Measurements from ENCODE around the gene PNPLA6.

The PNPLA6 gene

GRCh38 chr19:7595466-7596133, 60.1 kb downstream of the PNPLA6 start, which contains the start of gene CAMSAP3:
Gene CAMSAP3 (plus strand): TSS chr19:7595863. CDS start chr19:7596003, 140 bp downstream.
- in situ Hi-C loops (cut with MboI; ENCODE audit: low sequenced_read_pairs): no loop called here

DNA sequence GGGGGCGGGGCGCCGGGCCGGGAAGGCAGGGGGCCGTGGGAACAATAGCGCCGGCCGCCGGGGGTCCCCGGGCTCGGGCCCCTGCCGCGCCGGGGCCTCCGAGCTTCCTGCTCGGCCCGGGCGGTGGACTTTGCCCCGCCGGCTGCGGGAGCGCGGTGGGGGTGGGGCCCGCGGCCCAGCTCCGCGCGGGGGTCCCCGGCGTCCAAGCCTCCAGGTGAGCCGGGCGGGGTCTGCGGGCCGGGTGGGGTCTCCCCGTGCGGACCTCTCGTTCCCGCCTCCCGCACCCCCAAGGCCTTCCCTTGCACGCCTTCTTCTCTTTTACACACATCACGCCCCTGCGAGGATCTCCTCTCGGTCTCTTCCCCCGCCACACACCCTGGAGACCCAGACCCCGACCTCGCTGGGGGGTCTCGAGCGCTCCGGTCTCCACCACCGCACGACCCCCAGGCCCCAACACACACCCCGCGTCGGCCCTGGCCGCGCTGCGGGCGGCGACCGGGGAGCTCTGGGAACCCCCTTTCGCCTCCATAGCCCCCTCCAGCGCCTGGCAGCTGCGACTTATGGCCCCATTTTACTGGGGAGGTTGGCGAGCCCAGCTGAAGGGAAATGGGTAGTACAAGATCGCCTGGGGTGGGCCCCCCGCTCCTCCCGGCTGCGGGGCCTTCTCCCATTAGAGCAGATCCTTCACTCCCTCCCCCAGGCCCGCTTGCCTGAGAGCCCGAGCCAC, 60.9 kb downstream of the PNPLA6 start:
- in situ Hi-C loops (cut with MboI; ENCODE audit: low sequenced_read_pairs): no loop called here

DNA sequence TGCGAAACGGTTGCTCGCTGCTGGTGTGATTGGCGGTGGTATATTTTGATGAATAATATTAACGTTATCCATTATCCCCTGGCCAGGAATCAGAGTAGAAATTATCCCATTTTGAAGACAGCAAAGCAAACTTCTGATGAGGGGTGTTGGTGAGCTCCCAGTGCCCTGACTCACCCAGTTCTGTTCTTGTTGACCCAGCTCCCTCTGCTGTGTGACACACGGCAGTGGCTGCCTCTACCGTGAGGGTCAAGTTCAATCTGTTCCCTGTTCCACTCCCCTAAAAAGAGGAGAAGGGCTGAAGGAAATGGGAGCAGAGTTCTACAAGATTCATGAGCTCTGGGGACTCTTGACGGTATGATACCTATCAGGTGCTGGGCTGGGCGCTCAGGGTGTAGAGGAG, 62.2 kb downstream of the PNPLA6 start:
- in situ Hi-C loops (cut with MboI; ENCODE audit: low sequenced_read_pairs): no loop called here

DNA sequence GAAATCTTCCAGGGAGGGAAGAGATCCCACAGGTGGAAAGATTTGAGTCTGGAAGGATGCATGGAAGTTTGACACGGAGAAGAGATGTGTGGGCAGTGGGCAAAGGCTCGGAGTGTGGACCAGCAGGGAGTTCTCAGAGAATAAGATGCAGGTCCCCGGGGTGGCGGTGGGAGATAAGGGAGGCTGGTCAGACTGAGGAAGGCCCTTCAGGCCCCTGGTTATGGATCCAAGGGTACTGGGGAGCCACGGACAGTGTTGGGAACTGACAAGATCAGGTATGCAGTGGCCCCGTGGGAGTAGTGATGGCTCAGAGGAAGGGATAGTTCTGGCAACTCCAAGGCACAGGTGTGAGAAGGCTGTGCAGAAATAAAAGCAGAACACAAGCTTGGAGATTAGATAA, 62.7 kb downstream of the PNPLA6 start:
- in situ Hi-C loops (cut with MboI; ENCODE audit: low sequenced_read_pairs): no loop called here

DNA sequence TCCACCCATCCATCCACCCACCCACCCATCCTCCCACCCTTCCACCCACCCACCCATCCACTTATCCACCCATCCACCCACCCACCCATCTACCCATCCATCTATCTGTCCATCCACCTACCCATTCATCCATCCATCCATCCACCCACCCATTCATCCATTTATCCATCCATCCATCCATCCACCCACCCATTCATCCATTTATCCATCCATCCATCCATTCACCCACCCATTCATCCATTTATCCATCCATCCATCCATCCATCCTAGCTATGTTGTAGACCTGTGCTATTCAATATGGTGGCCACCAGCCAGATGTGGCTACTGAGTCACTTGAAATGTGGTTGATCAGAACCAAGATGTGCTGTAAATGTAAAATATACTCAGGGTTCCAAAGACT, 65.2 kb downstream of the PNPLA6 start:
- in situ Hi-C loops (cut with MboI; ENCODE audit: low sequenced_read_pairs): no loop called here

DNA sequence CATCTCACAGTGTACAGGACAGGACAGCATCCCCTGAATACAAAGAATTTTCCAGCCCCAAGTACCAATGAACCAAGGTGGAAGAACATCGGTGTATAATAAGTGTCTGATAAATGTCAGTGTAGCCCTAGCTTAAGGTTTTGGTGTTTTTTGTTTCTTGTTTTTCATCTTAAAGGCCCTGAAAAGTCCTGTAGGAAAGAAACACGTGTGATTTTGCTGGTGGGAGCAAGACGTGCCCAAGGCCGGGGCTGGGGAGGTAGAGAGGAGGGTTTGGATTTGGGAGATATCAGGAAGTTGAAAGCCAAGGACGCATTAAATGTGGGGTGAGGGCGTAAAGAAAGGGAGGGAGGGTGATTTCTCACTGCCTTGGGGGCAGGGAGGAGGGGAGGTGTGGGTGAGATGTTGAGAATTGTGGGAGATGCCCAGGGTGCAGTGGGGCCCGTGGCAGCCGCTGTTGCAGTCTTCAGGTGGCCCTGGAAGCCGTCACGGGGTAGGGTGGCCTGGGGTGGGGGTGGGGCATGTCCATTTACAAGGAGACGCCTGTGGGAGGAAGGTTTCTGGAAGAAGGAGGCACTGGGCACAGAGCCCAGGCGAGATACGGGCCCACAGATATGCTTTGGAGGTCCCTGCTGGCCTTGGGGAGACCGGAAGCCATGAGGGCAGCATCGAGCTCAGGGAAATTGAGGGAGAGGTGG, 66.9 kb downstream of the PNPLA6 start:
- in situ Hi-C loops (cut with MboI; ENCODE audit: low sequenced_read_pairs): no loop called here

DNA sequence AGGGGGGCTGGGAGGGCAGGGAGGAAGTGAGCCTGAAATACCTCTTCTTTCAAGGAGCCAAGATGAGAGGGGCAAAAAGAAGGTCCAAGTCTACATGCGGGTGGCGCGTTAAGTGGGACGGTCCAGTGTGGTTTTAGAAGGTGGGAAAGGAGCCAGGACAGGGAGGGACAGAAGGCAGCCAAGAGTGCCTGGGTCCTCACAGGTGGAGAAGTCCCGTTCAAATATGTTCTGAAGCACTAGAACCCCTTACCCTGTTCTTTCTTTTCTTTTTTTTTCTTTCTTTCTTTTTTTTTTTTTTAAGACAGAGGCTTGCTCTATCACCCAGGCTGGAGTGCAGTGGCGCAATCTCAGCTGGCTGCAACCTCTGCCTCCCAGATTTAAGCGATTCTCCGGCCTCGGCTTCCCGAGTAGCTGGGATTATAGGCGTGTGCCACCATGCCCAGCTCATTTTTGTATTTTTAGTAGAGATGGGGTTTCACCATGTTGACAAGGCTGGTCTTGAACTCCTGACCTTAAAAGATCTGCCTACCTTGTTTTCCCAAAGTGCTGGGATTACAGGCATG, 67.5 kb downstream of the PNPLA6 start:
- in situ Hi-C loops (cut with MboI; ENCODE audit: low sequenced_read_pairs): no loop called here

DNA sequence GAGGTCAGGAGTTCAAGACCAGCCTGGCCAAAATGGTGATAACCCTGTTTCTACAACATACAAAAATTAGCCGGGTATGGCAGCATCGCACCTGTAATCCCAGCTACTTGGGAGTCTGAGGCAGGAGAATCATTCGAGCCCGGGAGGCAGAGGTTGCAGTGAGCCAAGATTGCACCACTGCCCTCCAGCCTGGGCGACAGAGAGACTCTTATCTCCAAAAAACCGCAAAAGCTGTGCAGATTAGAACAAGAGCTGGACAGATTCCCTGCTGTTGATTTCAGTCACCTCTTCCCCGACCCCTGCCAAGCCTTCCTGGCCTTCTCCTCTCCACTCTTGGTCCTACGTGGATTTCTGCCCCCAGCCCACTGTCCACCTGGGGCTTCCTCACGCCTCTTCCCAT, 68.4 kb downstream of the PNPLA6 start:
- in situ Hi-C loops (cut with MboI; ENCODE audit: low sequenced_read_pairs): no loop called here

DNA sequence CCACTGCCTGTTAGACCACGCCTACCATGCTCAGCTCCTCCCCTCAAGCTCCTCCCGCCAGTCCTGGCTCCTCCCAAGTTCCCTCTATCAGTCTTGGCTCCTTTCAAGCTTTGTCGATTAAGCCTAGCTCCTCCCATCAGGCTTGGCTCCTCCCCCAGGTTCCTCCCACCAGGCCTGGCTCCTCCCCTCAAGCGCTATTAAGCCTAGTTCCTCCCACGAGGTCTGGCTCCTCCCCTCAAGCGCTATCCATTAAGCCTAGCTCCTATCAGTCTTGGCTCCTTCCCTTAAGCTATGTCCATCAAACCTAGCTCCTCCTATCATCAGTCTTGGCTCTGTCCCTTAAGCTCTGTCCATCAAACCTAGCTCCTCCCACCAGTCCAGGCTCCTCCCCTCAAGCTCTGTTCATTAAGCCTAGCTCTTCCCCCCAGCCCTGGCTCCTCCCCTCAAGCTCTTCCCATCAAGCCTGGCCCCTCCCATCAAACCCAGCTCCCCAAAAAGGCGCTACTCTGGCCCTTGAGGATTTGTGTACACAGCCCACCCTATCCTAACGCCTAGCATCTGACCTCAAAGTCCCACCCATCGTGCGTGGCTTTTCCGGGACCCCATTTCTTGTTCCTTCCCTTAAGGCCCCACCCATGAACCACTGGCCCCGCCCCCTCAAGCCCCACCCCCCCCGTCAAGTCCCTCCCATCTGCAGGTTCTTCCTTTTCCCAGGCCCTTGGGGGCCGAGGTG, 70.1 kb downstream of the PNPLA6 start:
- in situ Hi-C loops (cut with MboI; ENCODE audit: low sequenced_read_pairs): no loop called here

DNA sequence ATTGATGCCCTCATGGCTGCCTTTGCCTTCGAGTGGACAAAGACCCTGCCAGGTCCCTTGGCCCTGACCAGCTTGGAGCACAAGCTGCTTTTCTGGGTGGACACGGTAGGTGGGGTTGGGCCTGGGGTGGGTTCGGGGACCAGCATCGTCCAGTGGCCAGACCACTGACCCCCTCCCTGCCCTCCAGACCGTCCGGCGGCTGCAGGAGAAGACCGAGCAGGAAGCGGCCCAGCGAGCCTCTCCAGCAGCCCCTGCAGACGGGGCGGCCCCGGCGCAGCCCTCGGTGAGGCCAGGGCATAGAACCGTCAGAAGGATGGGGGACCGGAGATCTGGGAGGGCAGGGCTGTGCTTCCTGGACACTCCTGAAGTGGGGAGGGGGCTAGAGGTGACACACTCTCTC, 70.8 kb downstream of the PNPLA6 start:
- in situ Hi-C loops (cut with MboI; ENCODE audit: low sequenced_read_pairs): no loop called here

DNA sequence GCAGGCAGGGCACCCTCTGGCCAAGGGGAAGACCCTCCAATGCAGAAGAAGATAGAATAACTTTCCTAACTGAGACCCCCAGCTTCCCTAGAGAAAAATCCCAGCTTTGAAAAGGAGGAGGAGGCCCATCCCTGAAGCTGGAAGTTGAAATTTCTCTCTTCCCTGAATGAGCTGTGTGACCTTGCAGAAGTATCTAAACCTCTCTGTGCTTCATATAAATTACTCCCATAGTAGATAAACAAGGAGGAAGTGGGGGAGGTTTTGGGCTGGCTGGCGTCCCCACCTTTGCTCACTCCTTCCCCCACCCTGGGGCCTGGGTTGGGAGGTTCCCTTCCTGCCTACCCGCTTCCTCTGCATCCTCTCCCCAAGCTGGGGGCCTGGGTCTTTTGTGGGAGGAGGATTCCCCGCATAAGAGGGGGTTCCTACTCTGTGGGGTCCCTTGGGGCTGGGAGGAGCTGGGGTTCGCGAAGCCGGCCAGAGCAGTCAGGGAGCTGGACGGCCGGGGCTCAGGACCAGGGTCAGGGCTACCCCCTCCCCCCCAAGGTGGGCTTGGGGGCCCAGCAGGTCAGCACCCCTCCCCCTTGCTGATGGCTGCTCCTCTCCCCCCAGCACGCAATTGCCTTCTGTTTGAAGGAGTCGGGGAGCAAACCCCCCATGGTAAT, 71.8 kb downstream of the PNPLA6 start:
- in situ Hi-C loops (cut with MboI; ENCODE audit: low sequenced_read_pairs): no loop called here

DNA sequence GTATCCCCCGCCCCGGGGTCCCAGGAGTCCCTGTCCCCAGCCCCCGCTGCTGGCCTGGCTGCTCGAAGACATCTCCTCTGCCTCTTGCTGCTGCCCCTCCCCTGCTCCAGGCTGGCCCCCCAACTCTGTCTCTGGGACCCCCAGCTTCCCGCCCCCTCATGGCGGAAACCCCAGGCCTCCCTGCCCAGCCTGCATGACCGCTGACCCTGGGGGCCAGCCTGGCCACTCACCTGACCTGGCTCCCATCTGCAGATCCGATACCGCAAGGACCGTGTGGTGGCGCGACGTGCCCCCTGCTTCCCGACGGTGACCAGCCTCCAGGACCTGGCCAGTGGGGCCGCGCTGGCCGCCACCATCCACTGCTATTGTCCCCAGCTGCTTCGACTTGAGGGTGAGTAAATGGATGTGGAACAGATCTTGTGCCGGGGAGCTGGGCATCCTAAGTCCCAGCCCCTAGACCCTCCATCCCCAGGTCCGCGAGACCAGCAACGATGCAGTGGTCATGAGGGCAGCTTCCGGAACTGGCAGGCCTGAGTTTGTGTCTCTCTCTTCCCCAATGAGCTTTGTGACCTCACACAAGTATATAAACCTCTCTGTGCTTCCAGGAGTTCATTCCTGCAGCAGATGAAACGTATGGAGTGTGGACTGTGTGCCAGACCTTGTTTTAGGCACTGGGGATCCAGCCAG, 72.5 kb downstream of the PNPLA6 start:
- in situ Hi-C loops (cut with MboI; ENCODE audit: low sequenced_read_pairs): no loop called here

DNA sequence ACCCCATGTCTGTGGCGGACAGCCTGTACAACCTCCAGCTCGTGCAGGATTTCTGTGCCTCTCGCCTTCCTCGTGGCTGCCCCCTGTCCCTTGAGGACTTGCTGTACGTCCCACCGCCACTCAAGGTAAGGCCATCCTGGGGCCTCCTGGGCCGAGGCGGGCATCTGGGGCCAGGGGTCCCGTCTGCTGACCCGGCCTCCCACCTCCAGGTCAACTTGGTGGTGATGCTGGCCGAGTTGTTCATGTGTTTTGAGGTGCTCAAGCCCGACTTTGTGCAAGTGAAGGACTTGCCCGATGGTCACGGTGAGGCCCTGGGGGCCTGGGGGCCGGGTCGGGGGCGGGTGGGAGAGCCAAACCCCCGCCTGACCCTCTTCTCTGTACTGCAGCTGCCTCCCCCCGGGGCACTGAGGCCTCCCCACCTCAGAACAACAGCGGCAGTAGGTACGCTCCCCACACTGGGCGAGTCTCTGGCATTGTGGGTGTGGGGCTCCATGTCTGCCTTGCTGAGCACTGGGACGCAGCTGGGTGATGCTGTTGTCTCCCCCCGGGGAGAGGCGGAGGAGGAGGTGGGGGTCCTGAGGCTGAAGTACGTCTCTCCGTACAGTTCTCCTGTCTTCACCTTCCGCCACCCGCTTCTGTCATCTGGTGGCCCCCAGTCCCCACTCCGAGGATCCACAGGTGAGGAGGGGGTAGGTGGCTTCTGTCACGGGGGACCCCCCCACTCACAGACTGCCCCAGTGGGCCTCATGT, 75.1 kb downstream of the PNPLA6 start:
- in situ Hi-C loops (cut with MboI; ENCODE audit: low sequenced_read_pairs): no loop called here
